NCI-H1694 (cell line): ENCODE data around the gene S100A13.
A peak's percentile ranks its signal among the peaks of the same experiment; 100 is the strongest.
"Not testable (repeated sequence)": the region's sequence is repeated elsewhere in the genome, so short reads cannot be mapped to it uniquely, and the experiment has no call there.

Experiments used
- DNase-seq: peaks from one replicate; lab custom pipeline; 2025; lab: John Stamatoyannopoulos, UW

S100A13 gene

DNA sequence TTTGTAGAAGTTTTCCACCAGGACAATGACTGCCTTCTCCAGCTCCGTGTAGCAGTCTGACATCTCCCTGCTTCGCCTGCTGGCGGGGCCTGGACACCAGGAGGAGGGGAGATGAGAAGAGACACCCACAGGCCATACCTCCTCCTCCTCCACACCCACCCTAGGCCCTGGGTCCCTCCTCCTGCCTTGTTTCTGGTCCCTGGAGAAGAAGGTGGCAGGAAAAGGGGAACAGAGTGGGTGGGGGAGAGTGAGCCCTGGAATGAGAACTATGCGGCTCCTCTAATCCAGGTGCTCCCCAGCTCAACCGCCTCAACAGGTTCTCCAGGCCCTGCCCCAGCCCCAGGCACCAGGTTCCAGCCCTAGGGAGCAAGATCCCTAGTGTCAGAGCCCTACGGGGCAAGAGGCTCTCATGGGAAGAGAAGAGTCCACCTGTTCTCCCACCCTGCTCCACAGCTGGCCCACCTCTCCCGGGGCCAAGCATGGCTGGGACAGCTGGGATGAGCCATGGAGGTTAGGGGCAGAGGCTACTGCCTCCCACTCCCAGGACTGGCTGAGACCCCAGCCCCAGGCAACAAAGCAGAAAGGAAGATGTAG is 19.1 kb downstream of the S100A13 start:
- no peak for DNase-seq

- DNase-seq: no peak
These were observed 19.9 kb downstream of the S100A13 start for GRCh38 chr1:153607381-153607780.

DNA sequence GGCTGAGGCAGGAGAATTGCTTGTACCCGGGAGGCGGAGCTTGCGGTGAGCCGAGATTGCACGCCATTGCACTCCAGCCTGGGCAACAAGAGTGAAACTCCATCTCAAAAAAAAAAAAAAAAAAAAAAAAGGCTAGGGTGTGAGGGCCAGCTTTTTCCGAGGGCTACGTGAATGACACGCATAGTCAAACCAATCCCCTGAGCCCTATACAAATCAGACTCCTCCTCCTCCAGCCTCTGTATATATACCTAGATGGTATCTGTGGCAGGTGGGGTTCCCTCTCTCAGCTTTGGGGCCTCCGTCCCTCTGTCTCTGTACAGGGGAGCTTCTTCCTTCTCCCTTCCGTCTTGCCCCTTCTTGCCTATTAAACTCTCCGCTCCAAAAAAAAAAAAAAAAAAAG is 21.1 kb downstream of the S100A13 start:
- no peak for DNase-seq

DNA sequence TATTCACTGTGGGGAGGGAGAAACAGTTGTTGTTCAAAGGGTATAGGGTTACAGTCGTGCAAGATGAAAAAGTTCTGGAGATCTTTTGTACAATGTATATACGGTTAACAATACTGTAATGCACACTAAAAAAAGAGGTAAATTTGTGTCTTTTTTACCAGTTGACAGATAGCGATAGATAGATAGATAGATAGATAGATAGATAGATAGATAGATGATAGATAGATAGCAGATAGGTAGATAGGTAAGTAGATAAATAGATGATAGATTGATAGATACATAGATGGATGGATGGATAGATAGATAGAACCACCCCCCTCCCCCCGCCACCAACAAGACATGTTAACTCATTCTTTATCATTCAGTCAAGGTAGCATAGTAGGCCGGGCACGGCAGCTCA is 24.6 kb downstream of the S100A13 start:
- DNase-seq: no peak

DNA sequence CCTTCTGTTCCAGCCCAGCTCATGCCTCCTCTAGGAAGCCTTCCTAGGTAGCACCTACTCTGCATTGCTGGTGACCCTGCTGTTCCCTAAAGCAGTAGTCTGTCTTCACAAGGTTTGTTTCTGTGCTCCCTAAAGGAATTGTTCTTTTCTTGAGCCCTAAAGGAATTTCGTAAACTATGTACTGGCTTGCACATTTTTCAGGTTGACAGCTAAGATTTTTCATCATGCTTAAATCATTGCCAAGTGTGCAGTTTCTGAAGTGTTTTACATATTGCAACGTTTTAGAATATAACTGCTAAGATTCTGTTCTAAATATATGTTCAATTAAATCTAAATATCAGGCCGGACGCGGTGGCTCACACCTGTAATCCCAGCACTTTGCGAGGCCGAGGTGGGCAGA is 27.5 kb downstream of the S100A13 start:
- no peak for DNase-seq

DNA sequence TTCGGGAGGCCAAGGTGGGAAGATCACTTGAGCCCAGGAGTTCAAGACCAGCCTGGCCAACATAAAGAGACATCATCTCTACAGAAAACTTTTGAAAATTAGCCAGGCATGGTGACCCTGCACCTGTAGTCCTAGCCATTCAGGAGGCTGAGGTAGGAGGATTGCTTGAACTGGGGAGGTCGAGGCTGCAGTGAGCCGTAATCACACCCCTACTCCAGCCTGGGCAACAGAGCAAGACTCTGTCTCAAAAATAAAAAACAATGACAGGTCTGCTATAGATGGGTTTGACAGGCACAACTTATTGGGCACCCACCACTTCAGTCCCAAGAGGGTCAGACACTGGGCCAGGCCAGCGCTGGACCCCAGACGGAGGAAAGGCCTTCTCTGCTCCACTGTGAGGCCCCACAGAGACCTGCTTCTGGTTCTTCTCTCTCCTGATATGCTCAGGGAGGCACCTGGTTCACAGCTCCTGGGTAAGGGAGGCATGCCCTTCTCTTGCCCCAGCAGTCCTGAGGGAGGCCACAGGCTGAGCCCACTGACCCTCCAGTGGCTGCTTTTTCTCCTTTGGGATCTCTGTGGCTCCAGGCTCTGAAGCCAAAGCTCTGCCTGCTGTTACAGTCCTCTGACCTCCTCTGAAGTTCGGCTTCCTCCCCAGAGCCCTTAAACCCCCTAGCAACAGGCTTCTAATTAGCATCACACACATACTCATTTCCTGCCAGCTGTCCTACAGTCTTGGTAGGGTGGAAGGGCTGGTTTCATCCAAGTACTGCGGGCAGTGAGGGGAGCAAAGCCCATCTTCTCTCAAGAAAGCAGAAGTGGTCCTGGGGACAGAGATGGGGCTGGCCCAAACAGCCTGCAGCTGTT is 28.8 kb downstream of the S100A13 start:
- DNase-seq: no peak

DNA sequence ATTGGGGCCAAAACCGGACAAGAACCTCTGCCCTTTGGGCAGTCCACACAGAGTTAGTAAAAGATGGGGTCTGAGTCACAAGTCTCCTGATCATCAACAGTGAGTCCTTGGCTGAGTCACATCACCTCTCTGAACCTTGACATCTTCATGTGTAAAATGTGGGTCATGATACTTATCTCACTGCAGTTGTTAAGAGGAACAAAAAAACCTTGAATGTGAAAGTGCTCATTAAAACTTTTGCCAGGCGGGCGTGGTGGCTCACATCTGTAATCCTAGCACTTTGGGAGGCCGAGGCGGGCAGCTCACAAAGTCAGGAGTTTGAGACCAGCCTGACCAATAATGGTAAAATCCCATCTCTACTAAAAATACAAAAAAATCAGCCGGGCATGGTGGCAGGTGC is 30.1 kb downstream of the S100A13 start:
- DNase-seq: no peak

- DNase-seq: no peak
These were observed 34.6 kb downstream of the S100A13 start for GRCh38 chr1:153592748-153593147.

- no peak for DNase-seq
These were observed 38.8 kb downstream of the S100A13 start for GRCh38 chr1:153588482-153588881.

DNA sequence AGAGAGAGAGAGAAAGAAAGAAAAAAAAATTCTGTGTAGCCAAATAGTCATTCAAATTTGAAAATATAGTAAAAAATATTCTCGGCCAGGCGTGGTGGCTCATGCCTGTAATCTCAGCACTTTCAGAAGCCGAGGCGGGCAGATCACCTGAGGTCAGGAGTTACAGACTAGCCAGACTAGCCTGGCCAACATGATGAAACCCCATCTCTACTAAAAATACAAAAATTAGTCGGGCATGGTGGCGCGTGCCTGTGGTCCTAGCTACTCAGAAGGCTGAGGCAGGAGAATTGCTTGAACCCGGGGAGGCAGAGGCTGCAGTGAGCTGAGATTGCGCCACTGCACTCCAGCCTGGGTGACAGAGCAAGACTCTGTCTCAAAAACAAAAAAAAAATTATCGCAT is 39.3 kb downstream of the S100A13 start:
- DNase-seq: not testable (repeated sequence)

GRCh38 chr1:153587314-153587713 is 40.0 kb downstream of the S100A13 start:
- DNase-seq: no peak

DNA sequence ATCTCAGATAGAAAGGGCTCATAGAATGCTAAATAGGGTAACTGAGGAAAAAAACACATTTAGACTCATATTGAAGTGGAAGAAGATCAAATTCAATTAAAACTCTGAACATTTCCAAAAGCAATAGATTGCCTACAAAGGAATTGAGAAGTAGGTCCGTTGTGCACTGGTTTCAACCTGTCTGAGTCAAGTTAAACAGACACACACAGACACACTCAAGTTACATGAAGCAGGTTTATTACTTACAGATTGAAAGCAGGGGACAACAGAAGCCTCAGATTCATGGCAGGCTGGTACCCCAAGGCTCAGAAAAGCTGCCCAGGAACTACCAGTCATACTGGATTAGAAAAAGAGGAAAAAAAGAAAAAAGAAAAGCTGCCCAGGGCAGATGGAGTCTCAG is 41.0 kb downstream of the S100A13 start:
- DNase-seq: no peak

DNA sequence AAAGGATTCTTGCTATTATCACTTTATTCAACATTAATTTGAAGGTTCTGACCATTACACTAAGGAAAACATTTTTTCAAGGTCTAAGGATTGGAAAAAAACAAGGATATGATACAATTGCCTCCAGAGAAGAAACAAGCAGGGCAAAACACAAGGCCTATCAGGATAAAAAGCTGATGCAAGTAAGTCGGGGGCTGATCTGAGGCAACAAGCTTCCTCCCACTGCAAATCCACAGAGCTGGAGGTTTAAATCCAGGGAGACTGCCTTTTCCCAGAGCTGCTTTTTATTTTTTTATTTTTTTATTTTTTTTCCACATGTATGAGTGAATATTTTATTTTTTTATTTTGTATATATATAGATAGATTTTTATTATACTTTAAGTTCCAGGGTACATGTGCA is 42.3 kb downstream of the S100A13 start:
- no peak for DNase-seq

- DNase-seq: no peak
These were observed 43.3 kb downstream of the S100A13 start for GRCh38 chr1:153583976-153584375.

- not testable (repeated sequence) for DNase-seq
These were observed 43.8 kb downstream of the S100A13 start for GRCh38 chr1:153583514-153583913.

- DNase-seq: not testable (repeated sequence)
These were observed 44.5 kb downstream of the S100A13 start for GRCh38 chr1:153582836-153583235.

DNA sequence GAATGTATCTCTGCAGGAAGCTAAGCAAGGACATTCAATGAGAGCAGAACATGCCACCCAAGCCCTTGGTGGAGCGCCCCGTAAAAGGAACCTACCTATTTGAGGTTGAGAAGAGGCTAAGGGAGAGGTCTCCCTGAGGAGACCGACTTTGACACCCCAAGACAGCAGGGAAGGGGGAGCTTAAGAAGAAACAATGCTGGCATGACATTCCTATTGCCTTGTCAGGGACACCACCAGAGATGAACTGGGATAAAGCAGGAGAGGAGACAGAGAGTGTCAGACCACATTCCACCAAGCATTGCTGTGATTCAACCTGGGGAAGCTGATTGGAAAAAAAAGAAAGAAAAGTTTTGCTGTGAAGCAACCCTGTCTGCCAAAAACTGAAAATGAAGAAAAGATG is 48.4 kb downstream of the S100A13 start:
- DNase-seq: no peak

DNA sequence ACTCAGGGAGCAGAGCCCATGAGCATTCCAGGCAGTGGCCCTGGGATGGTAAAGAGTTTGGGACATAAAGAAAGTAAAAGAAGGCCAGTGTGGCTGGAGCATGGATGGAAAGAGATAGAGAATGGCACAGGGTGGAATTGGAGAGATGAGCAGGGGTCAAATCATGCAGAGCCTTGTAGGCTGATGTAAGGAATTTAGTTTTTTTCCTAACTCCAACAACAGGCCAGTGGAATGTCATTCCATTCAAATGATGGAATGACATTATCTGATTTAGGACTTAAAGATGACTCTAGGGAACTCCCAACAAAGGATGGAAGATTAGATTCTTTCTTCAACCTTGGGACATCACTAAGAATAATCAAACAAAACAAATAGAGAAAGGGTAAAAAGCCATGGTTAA is 48.8 kb downstream of the S100A13 start:
- no peak for DNase-seq

- no peak for DNase-seq
These were observed 49.7 kb downstream of the S100A13 start for GRCh38 chr1:153577624-153578051.

DNA sequence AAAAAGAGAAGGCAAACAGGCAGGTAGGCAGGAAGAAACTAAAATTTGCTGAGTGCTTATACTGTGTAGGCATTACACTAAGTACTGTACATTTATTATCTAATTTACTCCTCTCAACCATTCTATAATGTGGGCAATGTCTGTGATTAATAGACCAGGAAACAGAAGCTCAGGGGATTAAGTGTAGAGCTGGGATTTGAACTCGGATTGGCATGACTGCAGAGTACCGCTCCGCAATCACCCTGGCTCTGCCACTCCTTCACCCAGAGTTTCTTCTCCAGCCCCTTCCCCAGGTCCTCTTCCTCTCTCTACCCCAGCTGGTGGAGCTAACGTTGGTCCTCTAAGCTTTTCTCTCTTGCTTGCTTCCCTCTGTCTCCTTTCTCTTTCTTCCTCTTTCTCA is 50.2 kb downstream of the S100A13 start:
- no peak for DNase-seq

GRCh38 chr1:153575497-153575896 is 51.8 kb downstream of the S100A13 start:
- not testable (repeated sequence) for DNase-seq

DNA sequence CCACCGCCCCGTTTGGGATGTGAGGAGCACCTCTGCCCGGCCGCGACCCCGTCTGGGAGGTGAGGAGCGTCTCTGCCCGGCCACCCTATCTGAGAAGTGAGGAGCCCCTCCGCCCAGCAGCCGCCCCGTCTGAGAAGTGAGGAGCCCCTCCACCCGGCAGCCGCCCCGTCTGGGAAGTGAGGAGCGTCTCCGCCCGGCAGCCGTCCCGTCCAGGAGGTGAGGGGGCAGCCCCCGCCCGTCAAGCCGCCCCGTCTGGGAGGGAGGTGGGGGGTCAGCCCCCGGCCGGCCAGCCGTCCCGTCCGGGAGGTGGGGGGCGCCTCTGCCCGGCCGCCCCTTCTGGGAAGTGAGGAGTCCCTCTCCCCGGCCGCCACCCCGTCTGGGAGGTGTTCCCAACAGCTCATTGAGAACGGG is 52.2 kb downstream of the S100A13 start:
- DNase-seq: not testable (repeated sequence)

DNA sequence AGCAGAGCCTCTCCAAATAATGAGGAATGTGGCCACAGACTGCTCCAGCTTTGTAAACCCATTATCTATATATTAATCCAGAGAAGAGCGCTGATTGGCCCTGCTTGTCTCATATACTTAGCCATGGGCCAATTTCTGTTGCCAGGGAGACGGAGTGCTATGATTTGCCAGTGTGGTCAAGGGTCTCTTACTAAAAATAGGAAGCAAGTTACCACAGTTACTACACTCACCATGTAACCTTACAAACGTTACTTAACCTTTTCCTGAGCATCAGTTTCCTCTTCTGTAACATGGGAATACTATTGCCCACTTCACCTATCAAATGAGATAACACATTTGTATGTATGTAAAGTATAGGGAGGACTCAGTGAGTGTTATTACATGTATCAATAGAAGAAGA is 54.0 kb downstream of the S100A13 start:
- no peak for DNase-seq

DNA sequence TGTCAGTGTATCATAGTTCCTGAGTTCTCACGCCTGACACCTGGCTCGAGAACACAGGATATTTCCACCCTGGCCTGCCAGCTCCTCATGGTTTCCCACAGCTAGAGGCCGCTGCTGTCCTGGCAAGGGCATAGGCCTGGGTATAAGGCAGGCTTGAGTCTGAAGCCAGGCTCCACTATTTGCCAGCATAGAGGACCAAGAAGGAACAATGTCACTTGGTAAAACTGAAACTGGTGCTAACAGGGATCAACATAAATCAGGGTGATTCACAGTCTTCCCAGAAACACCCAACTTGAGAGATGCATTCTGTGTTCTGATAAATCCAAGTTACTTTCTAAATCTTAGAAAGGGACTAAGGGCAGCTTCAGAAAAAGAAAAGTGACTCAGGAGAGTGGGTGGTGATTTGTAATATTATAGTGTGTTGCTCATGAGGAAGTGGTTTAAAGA is 54.7 kb downstream of the S100A13 start:
- DNase-seq: peak; percentile 36
